ENCODE data around the gene GABBR2.

Gene GABBR2

DNA sequence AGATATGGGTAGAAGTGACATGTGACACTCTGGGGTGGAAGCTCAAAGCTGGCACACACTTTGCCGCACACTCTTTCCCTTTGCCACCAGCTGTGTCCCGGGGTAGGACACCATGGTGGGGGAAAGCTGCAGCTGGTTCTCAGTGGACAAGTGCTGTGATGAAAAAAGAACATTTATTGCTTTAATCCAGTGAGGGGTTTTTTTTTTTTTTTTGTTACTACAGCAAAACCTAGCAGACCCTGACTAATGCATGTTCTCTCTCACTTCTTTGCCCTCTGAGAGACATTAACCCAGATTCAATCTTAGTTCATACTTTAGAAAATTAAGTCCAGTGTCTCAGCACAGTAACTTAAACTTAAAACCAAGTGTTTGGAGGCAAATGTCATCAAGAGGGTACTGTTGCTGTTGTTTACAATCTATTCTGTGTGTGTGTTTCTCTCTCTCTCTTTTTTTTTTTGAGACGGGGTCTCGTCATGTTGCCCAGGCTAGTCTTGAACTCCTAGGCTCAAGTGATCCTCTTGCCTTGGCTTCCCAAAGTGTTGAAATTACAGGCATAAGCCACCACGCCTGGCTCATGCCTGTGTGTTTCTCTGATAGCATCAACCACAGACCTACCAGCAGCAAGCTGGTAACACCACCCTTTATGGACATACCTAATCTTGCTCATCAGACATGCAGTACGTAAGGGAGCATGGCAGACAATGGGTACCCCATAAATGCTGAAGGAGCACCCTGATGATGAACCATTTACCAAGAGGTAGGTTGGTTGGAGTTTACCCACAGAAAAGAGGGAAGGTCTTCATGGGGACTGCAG, 368.5 kb downstream of the GABBR2 start:
- TF ChIP-seq EZH2phosphoT487 (IDR thresholded peaks at IDR 0.05; ENCODE audit: low read depth): no peak
- TF ChIP-seq, protein P1, sequence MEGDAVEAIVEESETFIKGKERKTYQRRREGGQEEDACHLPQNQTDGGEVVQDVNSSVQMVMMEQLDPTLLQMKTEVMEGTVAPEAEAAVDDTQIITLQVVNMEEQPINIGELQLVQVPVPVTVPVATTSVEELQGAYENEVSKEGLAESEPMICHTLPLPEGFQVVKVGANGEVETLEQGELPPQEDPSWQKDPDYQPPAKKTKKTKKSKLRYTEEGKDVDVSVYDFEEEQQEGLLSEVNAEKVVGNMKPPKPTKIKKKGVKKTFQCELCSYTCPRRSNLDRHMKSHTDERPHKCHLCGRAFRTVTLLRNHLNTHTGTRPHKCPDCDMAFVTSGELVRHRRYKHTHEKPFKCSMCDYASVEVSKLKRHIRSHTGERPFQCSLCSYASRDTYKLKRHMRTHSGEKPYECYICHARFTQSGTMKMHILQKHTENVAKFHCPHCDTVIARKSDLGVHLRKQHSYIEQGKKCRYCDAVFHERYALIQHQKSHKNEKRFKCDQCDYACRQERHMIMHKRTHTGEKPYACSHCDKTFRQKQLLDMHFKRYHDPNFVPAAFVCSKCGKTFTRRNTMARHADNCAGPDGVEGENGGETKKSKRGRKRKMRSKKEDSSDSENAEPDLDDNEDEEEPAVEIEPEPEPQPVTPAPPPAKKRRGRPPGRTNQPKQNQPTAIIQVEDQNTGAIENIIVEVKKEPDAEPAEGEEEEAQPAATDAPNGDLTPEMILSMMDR (IDR thresholded peaks at IDR 0.05; ENCODE audit: low read depth, low read length): no peak
- H3K4me1 ChIP-seq (ENCODE audit: low read length): no peaks in the 10 kb centered on the region
- no peaks in the 10 kb centered on the region for H4K20me1 ChIP-seq (ENCODE audit: insufficient read depth, low read length)
- no peak overlapping the region for H3K4me3 ChIP-seq (ENCODE audit: low read length)
- H3K4me2 ChIP-seq (ENCODE audit: low read length): no peak overlapping the region
- no peak overlapping the region for H3K27ac ChIP-seq (ENCODE audit: low read length)
- H3K36me3 ChIP-seq (replicated peaks; ENCODE audit: low read depth, low read length): no peaks in the 10 kb centered on the region
- no peak overlapping the region for H3K9ac ChIP-seq (ENCODE audit: low read length)
- H3K27me3 ChIP-seq (ENCODE audit: low read depth, low read length): peaks cover 39% of the 10 kb centered on the region
- no peaks in the 10 kb centered on the region for H3K9me3 ChIP-seq (ENCODE audit: insufficient read depth, low read length)
- H3K79me2 ChIP-seq (ENCODE audit: low read length): no peaks in the 10 kb centered on the region
- no peak overlapping the region for H2AFZ ChIP-seq (ENCODE audit: low read depth, low read length)

DNA sequence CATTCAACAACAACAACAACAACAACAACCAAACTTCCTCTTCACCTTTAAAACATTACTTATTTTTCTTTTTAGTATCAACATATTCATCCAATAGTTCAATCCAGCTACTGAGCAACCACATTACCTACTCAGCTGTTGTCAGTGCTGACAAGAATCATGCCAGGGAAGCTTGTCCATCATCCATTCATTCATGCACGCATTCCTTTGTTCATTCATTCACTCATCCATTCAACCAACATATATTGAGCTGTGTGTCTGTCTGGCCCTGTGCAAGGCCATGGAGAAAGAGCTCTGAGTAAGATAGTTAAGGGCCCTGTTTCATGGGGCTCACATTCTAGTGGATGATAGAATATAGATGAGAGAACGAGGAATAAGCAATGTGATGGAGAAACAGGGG, 373.1 kb downstream of the GABBR2 start:
- Histone ChIP-seq H3K4me3 (ENCODE audit: low read length) (no peak overlapping the region), H3K4me1 (ENCODE audit: low read length) (no peaks in the 10 kb centered on the region)

DNA sequence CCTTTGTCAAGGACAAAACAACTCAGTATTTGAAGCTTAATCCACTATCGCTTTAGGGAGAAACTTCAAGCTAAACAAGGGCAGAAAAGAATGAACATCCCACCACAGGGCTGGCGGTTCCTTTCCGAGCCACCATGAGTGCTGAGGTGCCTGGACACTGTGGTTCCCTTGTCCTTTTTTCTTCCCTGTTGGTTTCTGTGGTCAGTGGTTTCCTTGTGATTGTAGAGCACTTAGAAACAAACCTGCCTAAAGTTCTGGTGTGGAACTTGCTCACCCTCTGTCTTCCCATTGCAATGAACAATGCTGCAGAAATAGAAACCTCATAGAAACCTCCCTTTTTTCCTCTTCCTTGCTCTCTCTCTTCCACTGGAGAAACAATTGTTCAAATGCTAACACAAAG, 373.9 kb downstream of the GABBR2 start:
- H3K27me3 ChIP-seq (ENCODE audit: low read depth, low read length): peaks cover 35% of the 10 kb centered on the region
- no peak overlapping the region for H3K4me2 ChIP-seq (ENCODE audit: low read length)
- no peaks in the 10 kb centered on the region for H3K4me1 ChIP-seq (ENCODE audit: low read length)
- H3K79me2 ChIP-seq (ENCODE audit: low read length): no peaks in the 10 kb centered on the region
- no peak overlapping the region for H3K27ac ChIP-seq (ENCODE audit: low read length)
- H3K36me3 ChIP-seq (replicated peaks; ENCODE audit: low read depth, low read length): no peaks in the 10 kb centered on the region
- H2AFZ ChIP-seq (ENCODE audit: low read depth, low read length): no peak overlapping the region
- no peak for TF ChIP-seq EZH2phosphoT487 (IDR thresholded peaks at IDR 0.05; ENCODE audit: low read depth)
- TF ChIP-seq, protein P1 (IDR thresholded peaks at IDR 0.05; ENCODE audit: low read depth, low read length): no peak
- H3K4me3 ChIP-seq (ENCODE audit: low read length): no peak overlapping the region
- H3K9me3 ChIP-seq (ENCODE audit: insufficient read depth, low read length): no peaks in the 10 kb centered on the region
- H4K20me1 ChIP-seq (ENCODE audit: insufficient read depth, low read length): no peaks in the 10 kb centered on the region
- H3K9ac ChIP-seq (ENCODE audit: low read length): no peak overlapping the region

More for the DNA sequence above, 373.1 kb downstream of the GABBR2 start:
- no peak overlapping the region for H3K27ac ChIP-seq (ENCODE audit: low read length)
- TF ChIP-seq, protein P1 (IDR thresholded peaks at IDR 0.05; ENCODE audit: low read depth, low read length): no peak
- TF ChIP-seq EZH2phosphoT487 (IDR thresholded peaks at IDR 0.05; ENCODE audit: low read depth): no peak
- H2AFZ ChIP-seq (ENCODE audit: low read depth, low read length): no peak overlapping the region
- no peaks in the 10 kb centered on the region for H3K79me2 ChIP-seq (ENCODE audit: low read length)
- no peaks in the 10 kb centered on the region for H3K9me3 ChIP-seq (ENCODE audit: insufficient read depth, low read length)
- H4K20me1 ChIP-seq (ENCODE audit: insufficient read depth, low read length): no peaks in the 10 kb centered on the region
- no peak overlapping the region for H3K9ac ChIP-seq (ENCODE audit: low read length)
- peaks cover 31% of the 10 kb centered on the region for H3K27me3 ChIP-seq (ENCODE audit: low read depth, low read length)
- H3K4me2 ChIP-seq (ENCODE audit: low read length): no peak overlapping the region
- no peaks in the 10 kb centered on the region for H3K36me3 ChIP-seq (replicated peaks; ENCODE audit: low read depth, low read length)

DNA sequence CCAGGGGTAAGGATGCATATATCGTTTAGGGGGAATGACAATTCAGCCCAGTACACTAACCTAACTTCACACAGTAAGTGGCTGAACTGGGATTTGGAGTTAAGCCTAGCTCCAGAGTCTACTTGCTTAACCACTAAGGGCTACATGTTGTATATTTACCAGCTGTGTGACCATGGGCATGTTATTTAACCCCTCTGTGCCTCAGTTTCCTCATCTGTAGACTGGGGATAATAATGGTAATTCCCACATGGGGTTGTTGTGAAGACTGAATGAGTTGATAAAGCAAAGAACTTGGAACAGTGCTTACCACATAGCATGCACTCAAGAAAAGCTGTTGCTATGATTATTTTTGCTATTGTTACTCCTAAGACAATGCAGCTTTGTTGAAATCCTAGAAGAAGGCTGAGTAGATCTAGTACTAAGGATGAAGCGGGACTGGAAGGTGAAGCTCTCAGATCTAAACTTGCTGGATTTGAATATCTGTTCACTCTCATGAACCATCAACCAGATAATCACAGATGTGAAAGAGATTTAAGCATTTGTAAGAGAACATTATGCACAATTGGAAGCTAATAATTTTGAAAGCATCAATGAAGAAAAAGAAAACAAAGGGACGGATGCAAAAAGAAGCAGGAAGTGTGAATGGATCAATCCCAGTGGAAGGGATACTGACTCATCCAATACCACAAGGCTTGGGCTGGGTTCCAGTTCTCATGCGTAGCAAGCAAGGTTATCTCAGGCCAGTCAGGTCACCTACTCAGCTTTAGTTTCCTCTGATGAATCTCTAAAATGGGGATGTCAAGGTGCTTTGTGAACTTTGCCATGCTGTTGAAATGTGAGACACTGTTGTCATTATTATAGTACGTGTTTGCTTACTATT, 374.8 kb downstream of the GABBR2 start:
- Histone ChIP-seq H3K4me1 (ENCODE audit: low read length) (no peaks in the 10 kb centered on the region), H3K79me2 (ENCODE audit: low read length) (no peaks in the 10 kb centered on the region), H3K9me3 (ENCODE audit: insufficient read depth, low read length) (no peaks in the 10 kb centered on the region), H3K27ac (ENCODE audit: low read length) (no peak overlapping the region), H3K4me2 (ENCODE audit: low read length) (no peak overlapping the region), H3K4me3 (ENCODE audit: low read length) (no peak overlapping the region), H3K36me3 (replicated peaks; ENCODE audit: low read depth, low read length) (no peaks in the 10 kb centered on the region), H4K20me1 (ENCODE audit: insufficient read depth, low read length) (no peaks in the 10 kb centered on the region), H2AFZ (ENCODE audit: low read depth, low read length) (no peak overlapping the region), H3K9ac (ENCODE audit: low read length) (no peak overlapping the region), H3K27me3 (ENCODE audit: low read depth, low read length) (peaks cover 35% of the 10 kb centered on the region)
- TF ChIP-seq, protein P1 (IDR thresholded peaks at IDR 0.05; ENCODE audit: low read depth, low read length): no peak

Data from OCI-LY3 (cell line).